Fibroblast of skin of right biceps (primary cell): Measurements from ENCODE around the gene NUDT4B.
"Not testable (repeated sequence)": the region's sequence is repeated elsewhere in the genome, so short reads cannot be mapped to it uniquely, and the experiment has no call there.

Experiments used
- DNase-seq: peaks from one replicate; pipeline ENCODE4 v3.0.0-alpha.2; 2013

NUDT4B gene

DNA sequence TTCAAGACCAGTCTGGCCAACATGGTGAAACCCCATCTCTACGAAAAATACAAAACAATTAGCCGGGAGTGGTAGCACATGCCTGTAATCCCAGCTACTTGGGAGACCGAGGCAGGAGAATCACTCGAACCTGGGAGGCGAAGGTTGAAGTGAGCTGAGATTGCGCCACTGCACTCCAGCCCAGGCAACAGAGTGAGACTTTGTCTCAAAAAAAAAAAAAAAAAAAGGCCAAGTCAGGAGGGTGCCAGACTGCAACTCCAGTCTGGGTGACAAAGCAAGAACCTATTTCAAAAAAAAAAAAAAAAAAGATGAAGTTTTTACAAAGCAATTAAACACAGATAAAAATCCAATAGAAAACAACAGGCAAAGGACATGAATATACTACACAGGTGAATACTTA is 9.9 kb upstream of the NUDT4B start:
- not testable (repeated sequence) for DNase-seq

DNA sequence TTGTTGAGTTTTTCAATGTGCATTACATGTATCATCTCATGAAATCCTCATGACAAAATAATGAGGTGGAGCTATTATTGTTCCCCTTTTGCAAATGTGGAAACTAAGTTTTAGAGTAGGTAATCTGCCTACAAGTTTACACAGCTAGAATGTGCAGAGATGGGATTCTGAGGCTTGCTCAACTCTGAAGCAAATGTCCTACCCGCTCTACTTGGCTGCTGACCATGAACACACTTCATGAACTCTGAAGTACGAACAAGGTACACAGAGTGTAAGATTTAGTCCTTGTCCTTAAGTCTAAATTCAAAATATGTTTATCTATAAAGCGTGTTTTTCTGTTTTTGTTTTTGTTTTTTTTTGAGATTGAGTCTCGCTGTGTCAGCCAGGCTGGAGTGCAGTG is 5.4 kb upstream of the NUDT4B start:
- DNase-seq, result not testable (repeated sequence)

DNA sequence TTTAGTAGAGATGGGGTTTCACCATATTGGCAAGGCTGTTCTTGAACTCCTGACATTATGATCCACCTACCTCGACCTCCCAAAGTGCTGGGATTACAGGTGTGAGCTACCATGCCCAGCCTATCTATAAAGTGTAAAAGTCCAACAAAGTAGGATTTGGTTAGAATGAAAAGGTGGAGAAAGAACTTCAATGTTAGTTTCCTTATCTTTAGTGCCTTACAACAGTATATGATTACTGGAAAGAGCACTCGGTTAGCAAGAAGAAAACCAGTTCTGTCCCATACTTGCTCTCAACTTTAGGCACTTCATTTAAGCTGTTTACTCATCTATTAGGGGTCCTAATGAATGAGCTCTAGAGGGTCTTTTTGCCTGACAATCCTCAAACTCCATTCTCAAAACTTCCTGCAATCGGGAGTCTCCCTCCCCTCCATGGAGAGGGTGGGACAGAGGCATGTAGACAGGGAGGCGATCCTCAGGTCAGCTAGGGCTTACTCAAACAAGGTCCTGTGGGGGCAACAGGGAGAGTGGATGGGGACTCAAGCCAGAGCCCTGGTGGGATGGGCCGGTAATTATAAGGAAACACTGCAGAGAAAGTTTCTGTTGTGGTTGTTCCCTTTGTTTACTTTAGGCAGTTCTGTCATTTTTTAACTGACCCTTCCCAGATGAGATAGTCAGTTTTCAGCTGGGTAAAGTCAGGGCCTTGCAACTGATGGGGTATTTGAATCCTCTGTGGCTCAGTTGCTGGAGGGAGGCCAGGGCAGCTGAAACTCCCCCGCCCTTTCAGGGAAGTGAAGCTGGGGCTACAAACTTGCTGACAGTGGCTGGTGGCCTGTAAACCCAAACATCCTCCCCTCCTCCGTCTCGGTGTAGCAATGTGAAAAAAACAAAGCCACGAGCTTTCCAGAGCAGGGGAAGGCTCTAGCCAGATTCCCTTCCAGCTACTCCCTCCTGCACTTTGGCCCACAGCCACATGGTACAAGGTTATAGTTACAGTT is 4.6 kb upstream of the NUDT4B start:
- not testable (repeated sequence) for DNase-seq

DNA sequence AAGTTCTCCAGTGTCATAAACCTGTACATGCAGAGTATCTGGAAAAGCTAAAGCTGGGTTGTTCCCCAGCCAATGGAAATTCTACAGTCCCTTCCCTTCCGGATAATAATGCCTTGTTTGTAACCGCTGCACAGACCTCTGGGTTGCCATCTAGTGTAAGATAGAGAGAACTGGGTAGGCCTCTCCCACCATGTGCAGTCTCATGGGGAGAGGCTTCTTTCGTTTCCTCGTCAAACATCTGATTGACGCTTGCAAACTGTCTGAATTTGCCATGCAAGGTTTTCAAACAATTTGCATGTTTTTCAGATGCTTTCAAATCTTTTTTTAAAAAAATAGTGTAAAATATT is 734 bp downstream of the NUDT4B start:
- DNase-seq, result not testable (repeated sequence)

DNA sequence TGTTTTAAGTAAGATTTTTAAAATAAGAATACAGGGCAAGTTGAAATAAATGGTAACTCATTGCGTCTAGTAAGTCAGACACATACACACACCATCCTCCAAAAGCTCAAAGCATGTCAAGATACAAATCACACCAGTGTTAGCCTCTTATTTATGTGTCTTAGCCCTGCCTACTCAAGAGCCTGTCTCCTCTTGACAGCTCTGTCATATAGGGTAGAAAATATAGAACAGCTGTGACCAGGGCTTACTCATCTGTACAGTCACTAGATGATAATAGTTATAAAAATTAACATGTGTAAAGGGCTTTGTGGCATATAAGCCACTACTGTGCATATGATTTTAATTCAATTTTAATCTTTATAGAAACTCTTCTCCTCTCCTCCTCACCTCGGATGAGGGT is 7.7 kb downstream of the NUDT4B start:
- not testable (repeated sequence) for DNase-seq

DNA sequence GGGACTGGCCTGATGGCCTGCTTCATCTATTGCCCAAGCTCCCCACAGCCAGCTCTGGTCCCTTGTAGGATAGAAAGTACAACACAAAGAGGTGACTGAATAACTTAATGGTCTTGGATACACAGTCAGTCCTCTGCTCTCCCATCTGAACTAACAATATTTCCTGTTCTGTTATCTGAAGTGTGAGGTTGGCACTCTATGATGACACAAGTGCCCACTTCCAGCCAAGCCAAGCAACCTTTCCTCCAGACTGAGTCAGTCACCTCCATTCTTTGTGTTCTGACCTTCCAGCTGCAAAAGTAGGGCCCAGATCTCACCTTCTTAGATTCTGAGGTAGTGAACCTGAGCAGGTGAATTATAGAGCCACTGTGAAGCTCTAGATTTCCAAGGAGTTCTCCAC is 8.9 kb downstream of the NUDT4B start:
- not testable (repeated sequence) for DNase-seq

DNA sequence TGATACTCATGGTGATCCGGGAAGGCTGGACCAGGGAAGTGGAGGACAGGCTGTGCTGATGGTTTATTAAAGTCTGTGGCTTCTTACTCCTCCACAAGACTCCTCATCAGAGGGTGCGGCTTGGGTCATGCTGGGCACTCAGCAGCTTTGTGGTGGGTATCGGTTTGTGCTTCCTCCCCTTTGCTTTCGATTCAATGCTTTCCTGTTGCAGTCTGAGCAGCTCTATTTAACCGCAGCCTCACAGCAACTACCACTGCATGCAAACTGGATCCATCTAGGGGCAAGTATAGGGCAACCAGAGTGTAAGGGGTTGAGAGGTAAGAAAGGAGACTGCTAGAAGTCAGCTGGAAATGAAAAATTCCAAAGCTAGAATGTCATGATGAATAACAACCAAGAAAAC is 9.8 kb downstream of the NUDT4B start:
- DNase-seq, result not testable (repeated sequence)

DNA sequence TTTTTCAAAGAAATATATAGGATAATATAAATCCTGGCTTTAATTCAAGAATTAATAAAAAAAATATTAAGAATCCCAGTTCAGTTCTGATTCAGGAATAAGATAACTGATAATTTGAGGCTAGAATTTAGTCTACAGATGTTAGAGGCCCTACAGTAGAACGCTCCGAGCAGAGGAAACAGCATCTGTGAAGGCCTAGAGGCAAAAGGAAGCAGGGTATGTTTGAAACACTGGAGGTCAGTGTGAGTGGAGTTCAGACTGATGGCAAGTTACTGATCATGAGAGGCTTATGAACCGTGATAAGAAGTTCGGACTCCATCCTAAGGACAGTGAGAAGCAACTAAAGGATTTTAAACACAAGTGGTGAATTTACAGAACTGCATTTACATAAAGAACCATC is 10.4 kb downstream of the NUDT4B start:
- not testable (repeated sequence) for DNase-seq

DNA sequence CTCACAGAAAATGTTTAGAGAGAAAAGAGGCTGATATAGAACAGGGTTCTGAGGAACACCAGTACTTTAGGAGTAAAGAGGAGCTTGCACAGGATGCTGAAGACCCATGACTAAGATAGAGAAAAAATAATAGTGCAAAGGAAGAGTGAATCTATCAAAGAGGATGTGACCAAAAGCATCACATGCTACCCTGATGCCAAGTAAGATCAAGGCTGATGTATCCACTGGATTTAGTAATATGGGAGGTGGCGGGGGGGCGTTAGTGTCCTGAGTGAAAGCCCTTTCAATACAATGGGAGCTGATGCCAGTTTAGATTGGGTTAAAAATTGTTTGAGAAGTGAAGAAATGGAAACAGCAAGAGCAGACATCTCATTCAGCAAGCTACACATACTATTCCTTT is 11.2 kb downstream of the NUDT4B start:
- DNase-seq, result not testable (repeated sequence)

DNA sequence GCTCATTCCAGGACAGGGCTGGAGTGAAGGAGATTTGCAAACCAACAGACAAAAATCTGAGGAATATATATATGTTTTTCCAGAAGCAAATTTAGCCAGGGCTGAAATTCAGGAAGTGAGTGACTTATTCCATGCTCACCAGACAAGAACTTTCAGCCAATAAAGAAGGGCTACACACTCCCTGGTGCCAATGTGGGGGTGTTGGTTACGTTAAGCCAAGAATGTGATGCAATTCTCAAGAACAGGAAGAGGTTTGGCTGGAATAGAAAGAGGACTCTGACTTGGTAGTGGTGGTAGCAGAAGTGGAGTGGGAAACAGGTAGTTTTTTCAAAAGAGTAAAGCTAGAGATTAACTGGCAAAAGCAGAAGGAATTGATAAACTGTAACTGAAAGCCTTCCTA is 11.6 kb downstream of the NUDT4B start:
- DNase-seq, result not testable (repeated sequence)

DNA sequence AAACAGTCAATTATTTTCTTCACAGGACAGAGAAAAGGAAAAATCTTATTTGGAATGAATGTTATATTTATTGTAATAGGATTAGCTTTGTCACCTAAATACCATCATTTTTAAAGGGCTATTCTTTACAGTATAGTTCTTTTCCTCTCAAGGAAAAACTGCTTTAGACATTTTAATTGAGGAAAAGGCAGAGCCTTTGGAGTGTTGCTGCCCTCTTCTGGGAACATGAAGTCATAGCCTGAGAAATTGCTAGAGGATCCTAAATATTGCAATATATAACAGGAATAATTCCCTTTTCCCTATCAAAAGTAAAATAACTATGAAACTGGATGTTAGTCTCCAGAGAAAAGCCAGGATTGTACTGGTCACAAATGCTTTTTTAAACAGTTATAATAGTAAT is 12.8 kb downstream of the NUDT4B start:
- not testable (repeated sequence) for DNase-seq

DNA sequence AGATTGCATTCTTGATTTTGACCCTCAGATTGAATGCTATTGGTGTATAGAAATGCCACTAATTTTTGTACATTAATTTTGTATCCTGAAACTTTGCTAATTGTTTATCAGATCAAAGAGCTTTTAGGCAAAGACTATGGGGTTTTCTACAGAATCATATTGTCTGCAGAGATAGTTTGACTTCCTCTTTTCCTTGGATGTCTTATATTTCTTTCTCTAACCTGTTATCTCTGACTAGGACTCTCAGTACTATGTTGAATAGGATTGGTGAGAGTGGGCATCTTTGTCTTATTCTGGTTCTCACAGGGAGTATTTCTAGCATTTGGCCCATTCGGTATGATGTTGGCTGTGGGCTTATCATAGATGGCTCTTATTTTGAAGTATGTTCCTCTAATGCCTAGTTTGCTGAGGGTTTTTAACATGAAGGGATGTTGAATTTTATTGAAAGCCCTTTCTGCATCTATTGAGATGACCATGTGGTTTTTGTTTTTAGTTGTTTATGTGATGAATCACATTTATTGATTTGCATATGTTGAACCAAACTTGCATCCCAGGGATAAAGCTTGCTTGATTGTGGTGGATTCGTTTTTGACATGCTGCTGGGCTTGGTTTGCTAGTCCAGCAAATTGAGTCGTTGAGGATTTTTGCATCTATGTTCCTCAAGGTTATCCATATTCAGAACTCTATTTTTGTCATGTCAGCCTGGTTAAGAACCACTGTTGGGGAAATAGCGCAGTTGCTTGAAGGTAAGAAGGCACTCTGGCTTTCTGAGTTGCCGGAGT is 16.9 kb downstream of the NUDT4B start:
- DNase-seq, result not testable (repeated sequence)

DNA sequence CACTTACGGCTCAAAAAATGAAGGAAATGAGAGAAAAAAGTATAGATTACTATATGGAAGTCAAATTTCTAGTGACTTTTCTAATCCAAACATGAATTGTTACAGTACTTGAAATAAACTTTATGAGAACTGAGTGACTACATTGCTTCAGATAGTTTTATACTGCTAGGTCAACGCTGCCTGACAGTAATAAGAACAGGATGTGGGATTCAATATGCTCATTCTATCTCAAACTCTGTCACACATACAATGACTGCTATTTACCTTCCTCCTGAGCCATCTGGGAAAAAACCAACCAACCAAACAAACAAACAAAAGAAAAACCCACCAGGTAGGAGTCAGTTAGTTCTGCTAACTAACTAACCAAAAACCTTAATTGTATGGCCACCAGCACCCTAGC is 20.0 kb downstream of the NUDT4B start:
- DNase-seq, result not testable (repeated sequence)

DNA sequence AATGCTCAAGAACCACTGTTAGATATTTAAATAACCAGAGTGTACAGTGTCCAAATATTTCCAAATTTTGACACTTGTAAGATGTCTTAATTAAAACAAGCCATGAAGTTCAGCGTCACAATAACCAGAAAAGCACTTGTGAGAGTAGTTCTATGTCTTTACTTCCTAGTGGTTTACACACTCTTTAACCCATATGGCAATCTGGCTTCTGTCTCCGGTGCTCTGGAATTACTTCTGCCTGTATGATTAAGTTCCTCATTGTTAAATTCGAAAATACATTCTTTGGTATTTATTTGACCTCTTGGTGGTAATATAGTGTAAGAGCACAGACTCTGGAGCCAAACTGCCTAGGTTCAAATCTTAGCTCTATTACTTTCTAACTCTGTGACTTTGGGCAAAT is 20.9 kb downstream of the NUDT4B start:
- not testable (repeated sequence) for DNase-seq

DNA sequence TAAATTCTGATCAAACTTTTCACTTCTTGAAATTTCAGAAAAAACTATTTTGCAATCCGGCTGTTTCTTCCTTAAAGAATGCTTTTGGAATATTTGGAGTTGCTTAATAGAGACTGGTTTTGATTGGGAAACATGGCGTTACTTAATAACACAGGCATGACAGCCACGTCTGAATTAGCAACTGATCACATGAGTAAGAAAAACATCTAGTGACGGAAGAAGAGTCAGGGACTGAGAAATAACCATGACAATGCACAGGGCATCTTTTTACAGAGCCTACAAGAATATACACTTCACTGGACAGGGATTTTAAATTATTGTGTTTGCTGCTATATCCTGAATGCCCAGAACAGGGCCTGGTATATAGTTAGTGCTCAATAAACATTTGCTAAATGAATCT is 25.1 kb downstream of the NUDT4B start:
- not testable (repeated sequence) for DNase-seq

DNA sequence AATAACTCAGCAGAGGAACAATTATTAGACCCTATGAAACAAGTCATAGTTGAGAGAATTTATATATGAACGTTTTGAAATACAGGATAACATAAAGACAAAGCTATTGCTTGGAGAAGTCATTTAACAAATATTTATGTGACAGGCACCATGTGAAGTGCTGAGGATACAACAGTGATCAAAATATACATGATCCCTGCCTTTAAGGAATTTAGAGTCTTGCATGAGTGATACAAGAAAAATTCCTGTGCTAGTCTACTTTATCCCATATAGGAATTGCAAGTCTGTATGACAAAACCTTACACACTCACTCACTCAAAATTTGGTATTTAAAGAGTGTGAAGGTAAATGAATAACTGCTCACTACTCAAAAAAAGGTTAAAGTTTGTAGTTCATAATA is 25.5 kb downstream of the NUDT4B start:
- DNase-seq, result not testable (repeated sequence)

DNA sequence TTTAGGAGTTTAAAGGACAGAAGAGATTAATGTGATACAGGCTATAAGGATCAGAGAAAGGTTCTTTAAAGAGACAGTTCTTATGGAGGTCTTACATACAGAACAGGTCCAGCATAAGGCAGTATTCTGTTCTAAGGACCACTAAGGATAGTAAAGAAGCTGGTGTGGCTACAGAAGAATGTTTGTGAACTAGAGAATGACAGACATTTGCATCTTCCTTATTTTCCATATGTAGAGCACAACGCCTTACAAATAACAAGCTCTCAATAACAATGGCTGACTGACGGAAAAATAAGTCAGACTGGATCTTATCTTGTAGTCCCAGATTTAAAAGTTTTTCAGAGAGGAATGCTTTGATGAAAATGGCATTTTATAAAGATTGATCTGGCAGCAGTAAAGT is 26.7 kb downstream of the NUDT4B start:
- DNase-seq, result not testable (repeated sequence)

DNA sequence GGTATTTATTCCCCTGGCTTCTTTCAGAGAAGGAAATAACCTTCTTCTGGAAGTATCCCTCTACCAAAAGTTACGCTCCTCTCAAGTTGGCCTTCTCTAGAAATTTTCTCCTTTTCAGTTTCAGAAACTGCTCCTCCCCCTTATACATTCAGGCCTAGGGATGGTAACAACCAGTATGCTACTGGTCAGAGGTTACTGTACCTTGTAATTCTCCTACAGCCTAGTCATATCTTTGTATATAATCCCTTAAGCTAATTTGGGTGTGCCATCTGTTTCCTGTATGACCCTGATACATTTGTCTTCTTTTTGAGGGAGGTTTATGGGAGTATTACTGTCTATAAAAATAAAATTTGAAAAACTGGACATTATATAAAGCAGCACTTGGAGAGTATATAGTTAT is 29.1 kb downstream of the NUDT4B start:
- not testable (repeated sequence) for DNase-seq

DNA sequence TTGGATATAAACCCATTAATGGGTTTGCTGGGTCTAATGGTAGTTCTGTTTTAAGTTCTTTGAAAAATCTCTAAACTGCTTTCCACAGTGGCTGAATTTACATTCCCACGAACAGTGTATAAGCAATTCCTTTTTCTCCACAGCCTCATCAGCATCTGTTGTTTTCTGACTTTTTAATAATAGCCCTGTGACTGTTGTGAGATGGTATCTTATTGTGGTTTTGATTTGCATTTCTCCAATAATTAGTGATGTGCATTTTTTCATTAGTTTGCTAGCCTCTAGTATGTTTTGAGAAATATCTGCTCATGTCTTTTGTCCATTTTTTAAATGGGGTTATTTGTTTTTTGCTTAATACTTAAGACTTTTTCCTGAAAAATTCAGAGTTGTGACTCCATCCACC is 31.8 kb downstream of the NUDT4B start:
- not testable (repeated sequence) for DNase-seq

DNA sequence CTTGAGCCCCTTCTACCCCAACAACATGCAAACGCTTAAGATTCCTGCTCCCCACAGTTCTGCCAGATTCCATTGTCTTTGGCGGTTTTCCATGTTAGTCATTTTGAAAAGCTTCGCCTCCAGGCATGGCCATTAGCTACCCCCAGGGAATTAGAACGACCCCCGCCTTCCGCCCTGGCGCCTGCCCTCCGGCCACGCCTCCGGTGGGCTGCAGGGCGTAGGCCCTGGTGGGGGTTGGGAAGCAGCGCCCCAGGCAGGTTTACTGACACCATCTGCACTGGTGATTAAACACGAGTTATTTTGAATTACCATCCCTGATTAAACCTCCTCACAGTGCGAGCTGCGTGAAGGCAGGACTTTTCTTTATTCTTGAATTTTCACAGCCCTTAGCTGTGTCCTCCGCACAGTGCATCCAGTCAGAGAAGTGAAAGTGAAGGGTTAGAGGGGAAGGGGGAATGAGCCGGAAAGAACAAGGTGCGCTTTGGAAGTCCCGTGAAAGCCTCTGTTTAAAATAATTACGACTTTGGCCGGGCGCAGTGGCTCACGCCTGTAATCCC is 43.0 kb downstream of the NUDT4B start:
- DNase-seq, result not testable (repeated sequence)

DNA sequence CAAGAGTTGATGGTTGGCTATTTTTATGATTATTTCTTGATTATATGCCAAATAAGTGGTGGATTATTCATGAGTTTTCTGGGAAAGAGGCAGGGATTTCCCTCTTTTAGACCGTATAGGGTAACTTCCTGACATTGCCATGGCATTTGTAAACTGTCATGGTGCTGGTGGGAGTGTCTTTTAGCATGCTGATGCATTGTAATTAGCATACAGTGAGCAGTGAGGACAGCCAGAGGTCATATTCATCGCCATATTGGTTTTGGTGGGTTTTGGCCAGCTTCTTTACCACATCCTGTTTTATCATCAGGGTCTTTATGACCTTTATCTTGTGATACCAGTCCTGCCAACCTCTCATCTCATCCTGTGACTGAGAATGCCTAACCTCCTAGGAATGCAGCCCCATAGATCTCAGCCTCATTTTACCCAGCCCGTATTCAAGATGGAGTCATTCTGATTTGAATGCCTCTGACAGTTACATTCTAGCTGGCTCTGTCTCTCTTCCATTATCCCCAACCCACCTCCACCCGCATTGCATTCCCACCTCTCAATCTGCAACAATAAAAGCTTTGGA is 45.3 kb downstream of the NUDT4B start:
- not testable (repeated sequence) for DNase-seq
